Type B pancreatic cell (in vitro differentiated cells): ENCODE data around the gene FAF1. TPM values are rescaled to one million over a fixed set of nuclear protein-coding genes. Genes with fewer than 3 reads are reported as not detected.
A peak's percentile ranks its signal among the peaks of the same experiment; 100 is the strongest.
"Not testable (repeated sequence)": the region's sequence is repeated elsewhere in the genome, so short reads cannot be mapped to it uniquely, and the experiment has no call there.

Experiments
- DNase-seq: peaks from one replicate; pipeline ENCODE4 v3.0.0; 2021; ENCODE audit warnings: mixed read lengths; ENCODE audit not compliant: unreplicated experiment; ENCODE audit errors: extremely low spot score
- H3K27ac Mint-ChIP-seq: 2 replicates; pipeline ENCODE4 v1.8.0; 2021; ENCODE audit warnings: mild to moderate bottlenecking, mixed read lengths
- H3K27me3 Mint-ChIP-seq: 2 replicates; pipeline ENCODE4 v1.8.0; 2021; ENCODE audit warnings: mixed read lengths
- H3K36me3 Mint-ChIP-seq: 2 replicates; pipeline ENCODE4 v1.8.0; 2021; ENCODE audit warnings: mixed read lengths
- H3K4me1 Mint-ChIP-seq: one replicate; pipeline ENCODE4 v1.8.0; 2021; ENCODE audit warnings: mixed read lengths; ENCODE audit not compliant: unreplicated experiment
- H3K4me3 Mint-ChIP-seq: 2 replicates; pipeline ENCODE4 v1.8.0; 2021; ENCODE audit warnings: mild to moderate bottlenecking, mixed read lengths
- H3K9me3 Mint-ChIP-seq: 2 replicates; pipeline ENCODE4 v1.8.0; 2021; ENCODE audit warnings: mixed read lengths
- CTCF ChIP-seq: fragments of 200-600 bp; sonication (generic); conservative IDR thresholded peaks from 2 replicates; pipeline ENCODE4 v1.5.0; 2021; ENCODE audit warnings: antibody characterized with exemption, mild to moderate bottlenecking
- total RNA-seq: library from RNA; stranded (reverse); gene quantifications from 2 replicates; pipeline ENCODE4 v1.2.1, GENCODE V29; 2021; ENCODE audit warnings: low replicate concordance

The FAF1 gene
- total RNA-seq, 1 donor from 2014 or later: 49.9 TPM

GRCh38 chr1:50531601-50532000, 428.5 kb downstream of the FAF1 start:
- Mint-ChIP-seq H3K36me3 (peaks cover 9% of the 10 kb centered on the region), H3K4me3 (no peak overlapping the region), H3K27ac (no peak overlapping the region), H3K9me3 (no peaks in the 10 kb centered on the region), H3K27me3 (peaks cover 3% of the 10 kb centered on the region), H3K4me1 (peaks cover 5% of the 10 kb centered on the region)
- DNase-seq: no peak
- no peak for TF ChIP-seq CTCF

GRCh38 chr1:50531027-50531426, 429.0 kb downstream of the FAF1 start:
- no peaks in the 10 kb centered on the region for H3K9me3 Mint-ChIP-seq
- peak overlapping the region; percentile 26 for H3K4me3 Mint-ChIP-seq
- DNase-seq: no peak
- H3K4me1 Mint-ChIP-seq: peaks cover 5% of the 10 kb centered on the region
- H3K27ac Mint-ChIP-seq: no peak overlapping the region
- H3K36me3 Mint-ChIP-seq: peaks cover 9% of the 10 kb centered on the region
- H3K27me3 Mint-ChIP-seq: peaks cover 3% of the 10 kb centered on the region
- TF ChIP-seq CTCF: no peak

- no peak overlapping the region for H3K4me3 Mint-ChIP-seq
- peaks cover 14% of the 10 kb centered on the region for H3K36me3 Mint-ChIP-seq
- peaks cover 3% of the 10 kb centered on the region for H3K27me3 Mint-ChIP-seq
- no peak for TF ChIP-seq CTCF
- H3K27ac Mint-ChIP-seq: no peak overlapping the region
- no peak for DNase-seq
- peaks cover 5% of the 10 kb centered on the region for H3K4me1 Mint-ChIP-seq
- H3K9me3 Mint-ChIP-seq: no peaks in the 10 kb centered on the region
Measured at GRCh38 chr1:50529510-50529909, 430.6 kb downstream of the FAF1 start.

GRCh38 chr1:50527987-50528320, 432.1 kb downstream of the FAF1 start:
- H3K4me3 Mint-ChIP-seq, DNase-seq, H3K27me3 Mint-ChIP-seq, H3K27ac Mint-ChIP-seq, H3K4me1 Mint-ChIP-seq, H3K9me3 Mint-ChIP-seq: not testable (repeated sequence)
- H3K36me3 Mint-ChIP-seq: peaks cover 23% of the 10 kb centered on the region

GRCh38 chr1:50527249-50527986, 432.6 kb downstream of the FAF1 start:
- no peak for DNase-seq
- TF ChIP-seq CTCF: no peak
- Mint-ChIP-seq H3K9me3 (no peaks in the 10 kb centered on the region), H3K4me1 (peaks cover 5% of the 10 kb centered on the region), H3K4me3 (no peak overlapping the region), H3K27ac (no peak overlapping the region), H3K27me3 (peaks cover 3% of the 10 kb centered on the region), H3K36me3 (peaks cover 23% of the 10 kb centered on the region)

GRCh38 chr1:50526431-50526830, 433.6 kb downstream of the FAF1 start:
- peaks cover 23% of the 10 kb centered on the region for H3K36me3 Mint-ChIP-seq
- H3K9me3 Mint-ChIP-seq: no peaks in the 10 kb centered on the region

More at GRCh38 chr1:50526431-50526830, 433.6 kb downstream of the FAF1 start:
- Mint-ChIP-seq H3K27ac (no peak overlapping the region), H3K4me3 (no peak overlapping the region), H3K27me3 (peaks cover 7% of the 10 kb centered on the region), H3K4me1 (peaks cover 5% of the 10 kb centered on the region)
- no peak for TF ChIP-seq CTCF
- no peak for DNase-seq
